Esophagus muscularis mucosa (tissue), 3 donors: ENCODE results near the gene TFAM.

Source experiments
- POLR2AphosphoS5 ChIP-seq, 2 donors: sonication (generic); formaldehyde crosslinking; IDR thresholded peaks; one replicate each; pipeline ENCODE4 v1.6.1; 2017; ENCODE audit warnings: antibody characterized with exemption in 2 of 2
- TF ChIP-seq, protein P1 (sequence below), 3 experiments: fragments of 200-600 bp in 2 of 3; fragments of 450-650 bp in 1 of 3; sonication (generic) in 2 of 3; IDR thresholded peaks; one replicate each; pipeline ENCODE4 v1.5.1; 2017 to 2019; ENCODE audit warnings: antibody characterized with exemption in 3 of 3, mild to moderate bottlenecking in 2 of 3, moderate library complexity in 1 of 3

DNA sequence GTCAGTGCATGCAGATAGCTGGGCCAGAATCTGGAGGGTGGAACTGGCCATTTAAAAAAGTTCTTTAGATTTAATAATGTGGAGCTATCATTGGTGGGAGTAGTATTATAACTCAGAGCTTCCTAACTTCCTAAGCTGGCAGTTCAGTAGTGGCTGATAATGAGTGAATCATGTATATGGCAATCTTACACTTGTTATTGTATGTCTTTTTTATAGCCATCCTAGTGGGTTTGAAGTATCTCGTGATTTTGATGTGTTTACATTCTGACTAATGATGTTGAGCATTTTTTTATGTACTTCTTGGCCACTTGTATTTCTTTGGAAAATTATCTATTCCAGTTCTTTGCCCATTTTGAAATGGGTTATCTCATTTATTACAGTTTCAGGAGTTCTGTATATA, 15.4 kb downstream of the TFAM start:
- TF ChIP-seq, protein P1, sequence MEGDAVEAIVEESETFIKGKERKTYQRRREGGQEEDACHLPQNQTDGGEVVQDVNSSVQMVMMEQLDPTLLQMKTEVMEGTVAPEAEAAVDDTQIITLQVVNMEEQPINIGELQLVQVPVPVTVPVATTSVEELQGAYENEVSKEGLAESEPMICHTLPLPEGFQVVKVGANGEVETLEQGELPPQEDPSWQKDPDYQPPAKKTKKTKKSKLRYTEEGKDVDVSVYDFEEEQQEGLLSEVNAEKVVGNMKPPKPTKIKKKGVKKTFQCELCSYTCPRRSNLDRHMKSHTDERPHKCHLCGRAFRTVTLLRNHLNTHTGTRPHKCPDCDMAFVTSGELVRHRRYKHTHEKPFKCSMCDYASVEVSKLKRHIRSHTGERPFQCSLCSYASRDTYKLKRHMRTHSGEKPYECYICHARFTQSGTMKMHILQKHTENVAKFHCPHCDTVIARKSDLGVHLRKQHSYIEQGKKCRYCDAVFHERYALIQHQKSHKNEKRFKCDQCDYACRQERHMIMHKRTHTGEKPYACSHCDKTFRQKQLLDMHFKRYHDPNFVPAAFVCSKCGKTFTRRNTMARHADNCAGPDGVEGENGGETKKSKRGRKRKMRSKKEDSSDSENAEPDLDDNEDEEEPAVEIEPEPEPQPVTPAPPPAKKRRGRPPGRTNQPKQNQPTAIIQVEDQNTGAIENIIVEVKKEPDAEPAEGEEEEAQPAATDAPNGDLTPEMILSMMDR (IDR thresholded peaks at IDR 0.05) = no peak
- no peak for TF ChIP-seq POLR2AphosphoS5 (IDR thresholded peaks at IDR 0.05)
